A549 (cell line): ENCODE data around the gene PODNL1. TPM values are rescaled to one million over a fixed set of nuclear protein-coding genes. Genes with fewer than 3 reads are reported as not detected.

Experiments used
- ATAC-seq, 2 experiments: fragments of 200-7000 bp in 1 of 2; fragments of >200 bp in 1 of 2; cut with Nextera tagmentation in 1 of 2; cut with Tn5 transposase in 1 of 2; 3 replicates each; pipeline versions ENCODE4 v1.8.0 to v1.9.1; 2018 to 2020; ENCODE audit warnings: mild to moderate bottlenecking in 1 of 2, moderate library complexity in 1 of 2
- CTCF ChIA-PET: fragments of 300-600 bp; sonication (Branson Sonifier 250); formaldehyde crosslinking; extraction: SDS; loops from one replicate; lab custom pipeline; 2021; ENCODE audit warnings: antibody characterized with exemption, inconsistent platforms; lab: Yijun Ruan, JAX
- POLR2A ChIA-PET: fragments of 350-600 bp; formaldehyde crosslinking; extraction: SDS; loops from one replicate; lab custom pipeline; 2021; ENCODE audit warnings: antibody characterized with exemption, inconsistent platforms; lab: Yijun Ruan, JAX
- DNase-seq, 2 experiments: peaks; one replicate each; pipeline versions ENCODE4 v3.0.0 to v3.0.0-alpha.2; 2011 to 2016; ENCODE audit warnings: low read depth in 1 of 2, low spot score in 1 of 2
- FAIRE-seq: peaks from 2 replicates; lab custom pipeline; 2011; peaks lifted over from hg19 to GRCh38; lab: Jason Lieb, UNC
- H3K27ac ChIP-seq, 2 experiments: fragments of >200 bp; sonication (Bioruptor Twin); formaldehyde crosslinking; 3 replicates each; pipeline ENCODE4 v1.5.1; 2016 to 2017
- H3K4me1 ChIP-seq: fragments of >200 bp; sonication (Bioruptor Twin); formaldehyde crosslinking; 3 replicates; pipeline ENCODE4 v1.6.1; 2016
- H3K4me2 ChIP-seq: fragments of >200 bp; sonication (Bioruptor Twin); formaldehyde crosslinking; 3 replicates; pipeline ENCODE4 v1.6.1; 2016
- H3K4me3 ChIP-seq: fragments of >200 bp; sonication (Bioruptor Twin); formaldehyde crosslinking; 3 replicates; pipeline ENCODE4 v1.5.1; 2016
- H3K9me3 ChIP-seq: fragments of >200 bp; sonication (Bioruptor Twin); formaldehyde crosslinking; 3 replicates; pipeline ENCODE4 v1.6.1; 2016
- BCL3 ChIP-seq: fragments of >200 bp; sonication (Bioruptor Twin); formaldehyde crosslinking; IDR thresholded peaks from 3 replicates; pipeline ENCODE4 v1.6.1; 2016
- BHLHE40 ChIP-seq: IDR thresholded peaks from 2 replicates; pipeline ENCODE4 v1.6.1; 2012; ENCODE audit warnings: low read depth, low read length, inconsistent platforms
- CBX2 ChIP-seq: fragments of 200-600 bp; sonication (generic); IDR thresholded peaks from 2 replicates; pipeline ENCODE4 v1.6.1; 2016; ENCODE audit warnings: low read depth, mild to moderate bottlenecking, borderline replicate concordance
- CHD2 ChIP-seq: fragments of 150-350 bp; IDR thresholded peaks from 2 replicates; pipeline ENCODE4 v1.6.1; 2014; ENCODE audit warnings: low read length; ENCODE audit not compliant: partially characterized antibody
- E2F6 ChIP-seq: IDR thresholded peaks from 2 replicates; pipeline ENCODE4 v1.6.1; 2012; ENCODE audit warnings: low read depth, borderline replicate concordance
- EHF ChIP-seq: fragments of 250-450 bp; sonication (Bioruptor Pico); IDR thresholded peaks from 2 replicates; pipeline ENCODE4 v1.5.0; 2020; ENCODE audit warnings: mild to moderate bottlenecking
- EP300 ChIP-seq, 2 experiments: fragments of >200 bp; sonication (Bioruptor Twin); formaldehyde crosslinking; IDR thresholded peaks; 2 replicates in 1 of 2; 3 replicates in 1 of 2; pipeline ENCODE4 v1.6.1; 2016 to 2017
- HDAC2 ChIP-seq: fragments of 200-600 bp; sonication (generic); IDR thresholded peaks from 2 replicates; pipeline ENCODE4 v1.6.1; 2016
- HOXB13 ChIP-seq: fragments of 250-450 bp; sonication (Bioruptor Pico); IDR thresholded peaks from 2 replicates; pipeline ENCODE4 v1.5.0; 2020; ENCODE audit warnings: low read depth, mild to moderate bottlenecking, moderate library complexity
- JUN ChIP-seq, 2 experiments: fragments of >200 bp; sonication (Bioruptor Twin); formaldehyde crosslinking; IDR thresholded peaks; 2 replicates in 1 of 2; 3 replicates in 1 of 2; pipeline ENCODE4 v1.6.1; 2016 to 2017
- KDM1A ChIP-seq: fragments of 200-600 bp; sonication (generic); IDR thresholded peaks from 2 replicates; pipeline ENCODE4 v1.6.1; 2016; ENCODE audit warnings: low read depth, mild to moderate bottlenecking
- MAX ChIP-seq: IDR thresholded peaks from 2 replicates; pipeline ENCODE4 v1.6.1; 2012
- MAZ ChIP-seq: fragments of 150-350 bp; IDR thresholded peaks from 2 replicates; pipeline ENCODE4 v1.6.1; 2014; ENCODE audit warnings: antibody characterized with exemption, low read depth, low read length, borderline replicate concordance
- NPAS2 ChIP-seq: fragments of 250-450 bp; sonication (Bioruptor Pico); IDR thresholded peaks from 2 replicates; pipeline ENCODE4 v1.8.0; 2022; ENCODE audit warnings: mild to moderate bottlenecking, moderate library complexity, borderline replicate concordance
- PBX3 ChIP-seq: IDR thresholded peaks from 2 replicates; pipeline ENCODE4 v1.6.1; 2012
- PHF8 ChIP-seq: fragments of 200-600 bp; sonication (generic); IDR thresholded peaks from 2 replicates; pipeline ENCODE4 v1.6.1; 2016; ENCODE audit warnings: low read depth, mild to moderate bottlenecking, antibody characterized with exemption, moderate library complexity, borderline replicate concordance
- RAD21 ChIP-seq, 2 experiments: fragments of >200 bp in 1 of 2; sonication (Bioruptor Twin) in 1 of 2; formaldehyde crosslinking in 1 of 2; IDR thresholded peaks in 1 of 2; conservative IDR thresholded peaks in 1 of 2; 2 replicates in 1 of 2; 3 replicates in 1 of 2; pipeline ENCODE4 v1.6.1; 2012 to 2018; ENCODE audit warnings: inconsistent platforms in 1 of 2
- RARB ChIP-seq: fragments of 250-450 bp; sonication (Bioruptor Pico); IDR thresholded peaks from 2 replicates; pipeline ENCODE4 v1.8.0; 2021; ENCODE audit warnings: mild to moderate bottlenecking, moderate library complexity
- RCOR1 ChIP-seq: fragments of 150-350 bp; IDR thresholded peaks from 2 replicates; pipeline ENCODE4 v1.6.1; 2014; ENCODE audit warnings: antibody characterized with exemption, low read length, low read depth
- RFX5 ChIP-seq: fragments of 450-650 bp; IDR thresholded peaks from 2 replicates; pipeline ENCODE4 v1.7.1; 2014; ENCODE audit warnings: antibody characterized with exemption, mild to moderate bottlenecking, moderate library complexity
- USF2 ChIP-seq: fragments of 450-650 bp; IDR thresholded peaks from 2 replicates; pipeline ENCODE4 v1.6.1; 2014; ENCODE audit warnings: antibody characterized with exemption
- ZFP36 ChIP-seq: fragments of 450-650 bp; IDR thresholded peaks from 2 replicates; pipeline ENCODE4 v1.6.1; 2014; ENCODE audit warnings: borderline replicate concordance; ENCODE audit not compliant: partially characterized antibody
- WGBS: methylation state at CpG from one replicate; pipeline ENCODE4 v1.1.6; 2017; ENCODE audit errors: missing lambda C conversion rate; 5-methylcytosine and 5-hydroxymethylcytosine counted together
- polyA plus RNA-seq, 4 experiments: library from polyadenylated mRNA; depleted of rRNA in 3 of 4; stranded (reverse); fragments of >200 nt; fragmentation: RNase III in 1 of 4; extraction: RNeasy Plus Mini Kit Qiagen cat#74134 plus additional on column Dnase treatment in 1 of 4; gene quantifications; 2 replicates in 3 of 4; 3 replicates in 1 of 4; pipeline ENCODE4 v1.2.3, GENCODE V29; 2011 to 2017

Gene PODNL1
- polyA plus RNA-seq, 2 of the 4 experiments (the other 2 are of a cell fraction): 0.79 to 1.3 TPM

GRCh38 chr19:13892870-13893269 lies 45.3 kb downstream of the PODNL1 start:
- CTCF ChIA-PET: interaction anchor here (1.1 to 2.2 kb wide), 2 partner anchors 12 to 167 kb away, joined by 4 to 6 read pairs; no protein-coding TSS in a partner anchor

GRCh38 chr19:13890136-13890535 lies 48.1 kb downstream of the PODNL1 start:
- ChIA-PET CTCF (interaction anchor here (2.5 kb wide), 1 partner anchor 10 kb away, joined by 12 read pairs; no protein-coding TSS in a partner anchor), POLR2A (no interaction called here)
- 82% methylated on average over 9 of the region's 13 CpGs for WGBS
- no peak for DNase-seq
- Histone ChIP-seq H3K4me2 (no peak overlapping the region), H3K9me3 (no peaks in the 10 kb centered on the region), H3K27ac (no peak overlapping the region), H3K4me1 (no peaks in the 10 kb centered on the region), H3K4me3 (no peak overlapping the region)
- no peak for FAIRE-seq
- no peak for TF ChIP-seq E2F6
- no peak for TF ChIP-seq HDAC2
- TF ChIP-seq EP300 (IDR thresholded peaks at IDR 0.05): no peak
- no peak for TF ChIP-seq RFX5
- no peak for TF ChIP-seq RCOR1
- TF ChIP-seq PHF8: no peak
- no peak for TF ChIP-seq JUN (IDR thresholded peaks at IDR 0.05)
- TF ChIP-seq CHD2: no peak
- no peak for TF ChIP-seq USF2
- TF ChIP-seq RAD21 (conservative IDR thresholded peaks at IDR 0.05 in 1 of 2, IDR thresholded peaks at IDR 0.05 in 1 of 2): no peak
- TF ChIP-seq PBX3: no peak
- TF ChIP-seq RARB (CRISPR knock-in tag): no peak
- no peak for TF ChIP-seq HOXB13 (CRISPR knock-in tag)
- TF ChIP-seq EHF: no peak
- TF ChIP-seq NPAS2 (CRISPR knock-in tag): no peak
- TF ChIP-seq CBX2: no peak
- no peak for TF ChIP-seq BHLHE40
- TF ChIP-seq MAZ: no peak
- no peak for TF ChIP-seq ZFP36
- no peak for TF ChIP-seq MAX
- ATAC-seq: no peak

More at GRCh38 chr19:13892870-13893269, 45.3 kb downstream of the PODNL1 start:
- no peak for FAIRE-seq
- 80% methylated on average over 9 of the region's 9 CpGs for WGBS
- H3K4me3 ChIP-seq: no peak overlapping the region
- POLR2A ChIA-PET: no interaction called here
- no peak for DNase-seq
- ATAC-seq: no peak
- no peak overlapping the region for H3K27ac ChIP-seq
- no peaks in the 10 kb centered on the region for H3K4me1 ChIP-seq
- H3K4me2 ChIP-seq: no peak overlapping the region
- no peak for TF ChIP-seq PHF8
- no peak for TF ChIP-seq RFX5
- TF ChIP-seq BCL3: no peak
- no peak for TF ChIP-seq EP300 (IDR thresholded peaks at IDR 0.05)
- TF ChIP-seq KDM1A: no peak
- TF ChIP-seq, all 56 proteins: peak for 0
- no peaks in the 10 kb centered on the region for H3K9me3 ChIP-seq
